Measurements from ENCODE around the gene CACNA1E. TPM values are rescaled to one million over a fixed set of nuclear protein-coding genes. Genes with fewer than 3 reads are reported as not detected.

The CACNA1E gene
- total RNA-seq, 1 donor from 2014 or later = 0.08 TPM

- DNase-seq (ENCODE audit: low spot score) (no peak), ATAC-seq (no peak)
Measured at GRCh38 chr1:181626279-181626938, 143.1 kb downstream of the CACNA1E start.

- DNase-seq (ENCODE audit: low spot score) (no peak), ATAC-seq (peak; percentile 47)
Measured at GRCh38 chr1:181630398-181630797, 147.1 kb downstream of the CACNA1E start.

- ATAC-seq = peak; percentile 94
- peak; percentile 72 for DNase-seq (ENCODE audit: low spot score)
Measured at GRCh38 chr1:181630838-181631237, 147.5 kb downstream of the CACNA1E start.

GRCh38 chr1:181632492-181632891 lies 149.2 kb downstream of the CACNA1E start:
- ATAC-seq (peak; percentile 26), DNase-seq (ENCODE audit: low spot score) (no peak)

GRCh38 chr1:181632960-181633359 lies 149.6 kb downstream of the CACNA1E start:
- ATAC-seq (no peak), DNase-seq (ENCODE audit: low spot score) (no peak)

GRCh38 chr1:181635110-181635509 lies 151.8 kb downstream of the CACNA1E start:
- ATAC-seq = no peak
- no peak for DNase-seq (ENCODE audit: low spot score)

- ATAC-seq (no peak), DNase-seq (ENCODE audit: low spot score) (no peak)
Measured at GRCh38 chr1:181637998-181638397, 154.7 kb downstream of the CACNA1E start.

- ATAC-seq (no peak), DNase-seq (ENCODE audit: low spot score) (no peak)
Measured at GRCh38 chr1:181640956-181641355, 157.6 kb downstream of the CACNA1E start.

- DNase-seq (ENCODE audit: low spot score) (no peak), ATAC-seq (no peak)
Measured at GRCh38 chr1:181643631-181644030, 160.3 kb downstream of the CACNA1E start.

- no peak for DNase-seq (ENCODE audit: low spot score)
- no peak for ATAC-seq
Measured at GRCh38 chr1:181645171-181645570, 161.9 kb downstream of the CACNA1E start.

- ATAC-seq (no peak), DNase-seq (ENCODE audit: low spot score) (no peak)
Measured at GRCh38 chr1:181646710-181647109, 163.4 kb downstream of the CACNA1E start.

- ATAC-seq (no peak), DNase-seq (ENCODE audit: low spot score) (no peak)
Measured at GRCh38 chr1:181647314-181648035, 164.2 kb downstream of the CACNA1E start.

- DNase-seq (ENCODE audit: low spot score) (no peak), ATAC-seq (no peak)
Measured at GRCh38 chr1:181651276-181651675, 168.0 kb downstream of the CACNA1E start.

GRCh38 chr1:181655756-181656155 lies 172.4 kb downstream of the CACNA1E start:
- DNase-seq (ENCODE audit: low spot score) = no peak
- ATAC-seq = no peak

GRCh38 chr1:181656491-181656890 lies 173.2 kb downstream of the CACNA1E start:
- no peak for ATAC-seq

GRCh38 chr1:181658581-181658980 lies 175.3 kb downstream of the CACNA1E start:
- no peak for ATAC-seq
- no peak for DNase-seq (ENCODE audit: low spot score)

More at GRCh38 chr1:181656491-181656890, 173.2 kb downstream of the CACNA1E start:
- DNase-seq (ENCODE audit: low spot score) = no peak

- DNase-seq (ENCODE audit: low spot score) (peak; percentile 57), ATAC-seq (peak; percentile 91)
Measured at GRCh38 chr1:181659321-181659957, 176.1 kb downstream of the CACNA1E start.

GRCh38 chr1:181660621-181661020 lies 177.3 kb downstream of the CACNA1E start:
- DNase-seq (ENCODE audit: low spot score) (no peak), ATAC-seq (no peak)

GRCh38 chr1:181661569-181661968 lies 178.3 kb downstream of the CACNA1E start:
- ATAC-seq = no peak
- DNase-seq (ENCODE audit: low spot score) = no peak

GRCh38 chr1:181662606-181663005 lies 179.3 kb downstream of the CACNA1E start:
- no peak for DNase-seq (ENCODE audit: low spot score)
- no peak for ATAC-seq

- no peak for DNase-seq (ENCODE audit: low spot score)
- ATAC-seq = no peak
Measured at GRCh38 chr1:181664543-181664942, 181.2 kb downstream of the CACNA1E start.

GRCh38 chr1:181669246-181669645 lies 185.9 kb downstream of the CACNA1E start:
- DNase-seq (ENCODE audit: low spot score) = no peak
- ATAC-seq = no peak
